ENCODE results near the gene BLVRB. TPM values are rescaled to one million over a fixed set of nuclear protein-coding genes. Genes with fewer than 3 reads are reported as not detected.
A peak's percentile ranks its signal among the peaks of the same experiment; 100 is the strongest.

Gene BLVRB
- total and polyA plus RNA-seq, 10 of the 15 experiments (the other 5 are each of a cell fraction or from before 2014, with no cell fraction given), result 6.3 to 53.3 (median 27.8) TPM

- TF ChIP-seq RELA (IDR thresholded peaks at IDR 0.05; ENCODE audit: borderline replicate concordance, partially characterized antibody), result no peak
- TF ChIP-seq HDGF (IDR thresholded peaks at IDR 0.05), result no peak
- no peak for TF ChIP-seq SUPT20H (IDR thresholded peaks at IDR 0.05; ENCODE audit: borderline replicate concordance, control insufficient read depth, low read depth, low read length)
- no peak for TF ChIP-seq CHD1 (IDR thresholded peaks at IDR 0.05; ENCODE audit: low read depth, low read length)
- TF ChIP-seq BRCA1 (IDR thresholded peaks at IDR 0.05; ENCODE audit: low read depth, low read length), result no peak
- TF ChIP-seq, protein P1, sequence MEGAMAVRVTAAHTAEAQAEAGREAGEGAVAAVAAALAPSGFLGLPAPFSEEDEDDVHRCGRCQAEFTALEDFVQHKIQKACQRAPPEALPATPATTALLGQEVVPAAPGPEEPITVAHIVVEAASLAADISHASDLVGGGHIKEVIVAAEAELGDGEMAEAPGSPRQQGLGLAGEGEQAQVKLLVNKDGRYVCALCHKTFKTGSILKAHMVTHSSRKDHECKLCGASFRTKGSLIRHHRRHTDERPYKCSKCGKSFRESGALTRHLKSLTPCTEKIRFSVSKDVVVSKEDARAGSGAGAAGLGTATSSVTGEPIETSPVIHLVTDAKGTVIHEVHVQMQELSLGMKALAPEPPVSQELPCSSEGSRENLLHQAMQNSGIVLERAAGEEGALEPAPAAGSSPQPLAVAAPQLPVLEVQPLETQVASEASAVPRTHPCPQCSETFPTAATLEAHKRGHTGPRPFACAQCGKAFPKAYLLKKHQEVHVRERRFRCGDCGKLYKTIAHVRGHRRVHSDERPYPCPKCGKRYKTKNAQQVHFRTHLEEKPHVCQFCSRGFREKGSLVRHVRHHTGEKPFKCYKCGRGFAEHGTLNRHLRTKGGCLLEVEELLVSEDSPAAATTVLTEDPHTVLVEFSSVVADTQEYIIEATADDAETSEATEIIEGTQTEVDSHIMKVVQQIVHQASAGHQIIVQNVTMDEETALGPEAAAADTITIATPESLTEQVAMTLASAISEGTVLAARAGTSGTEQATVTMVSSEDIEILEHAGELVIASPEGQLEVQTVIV (IDR thresholded peaks at IDR 0.05; ENCODE audit: borderline replicate concordance, partially characterized antibody), result no peak
- 0 out of 2 replicates have a peak, but pooled peaks have one; percentile 31 for TF ChIP-seq PML (IDR thresholded peaks at IDR 0.05; ENCODE audit: low read length)
- no peak for TF ChIP-seq FOXK2 (IDR thresholded peaks at IDR 0.05)
- TF ChIP-seq, protein P2, sequence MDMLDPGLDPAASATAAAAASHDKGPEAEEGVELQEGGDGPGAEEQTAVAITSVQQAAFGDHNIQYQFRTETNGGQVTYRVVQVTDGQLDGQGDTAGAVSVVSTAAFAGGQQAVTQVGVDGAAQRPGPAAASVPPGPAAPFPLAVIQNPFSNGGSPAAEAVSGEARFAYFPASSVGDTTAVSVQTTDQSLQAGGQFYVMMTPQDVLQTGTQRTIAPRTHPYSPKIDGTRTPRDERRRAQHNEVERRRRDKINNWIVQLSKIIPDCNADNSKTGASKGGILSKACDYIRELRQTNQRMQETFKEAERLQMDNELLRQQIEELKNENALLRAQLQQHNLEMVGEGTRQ (IDR thresholded peaks at IDR 0.05; ENCODE audit: borderline replicate concordance, low read depth, low read length), result no peak
- peak; percentile 67 for TF ChIP-seq DPF2 (IDR thresholded peaks at IDR 0.05)
- no peak for TF ChIP-seq RAD51 (IDR thresholded peaks at IDR 0.05)
- TF ChIP-seq JUND (IDR thresholded peaks at IDR 0.05; ENCODE audit: low read depth, low read length), result no peak
- TF ChIP-seq NR2F1 (conservative IDR thresholded peaks at IDR 0.05), result 0 out of 2 replicates have a peak, but pooled peaks have one; percentile 11
- TF ChIP-seq SUZ12 (IDR thresholded peaks at IDR 0.05; ENCODE audit: unreplicated experiment), result no peak
- TF ChIP-seq, protein P3, sequence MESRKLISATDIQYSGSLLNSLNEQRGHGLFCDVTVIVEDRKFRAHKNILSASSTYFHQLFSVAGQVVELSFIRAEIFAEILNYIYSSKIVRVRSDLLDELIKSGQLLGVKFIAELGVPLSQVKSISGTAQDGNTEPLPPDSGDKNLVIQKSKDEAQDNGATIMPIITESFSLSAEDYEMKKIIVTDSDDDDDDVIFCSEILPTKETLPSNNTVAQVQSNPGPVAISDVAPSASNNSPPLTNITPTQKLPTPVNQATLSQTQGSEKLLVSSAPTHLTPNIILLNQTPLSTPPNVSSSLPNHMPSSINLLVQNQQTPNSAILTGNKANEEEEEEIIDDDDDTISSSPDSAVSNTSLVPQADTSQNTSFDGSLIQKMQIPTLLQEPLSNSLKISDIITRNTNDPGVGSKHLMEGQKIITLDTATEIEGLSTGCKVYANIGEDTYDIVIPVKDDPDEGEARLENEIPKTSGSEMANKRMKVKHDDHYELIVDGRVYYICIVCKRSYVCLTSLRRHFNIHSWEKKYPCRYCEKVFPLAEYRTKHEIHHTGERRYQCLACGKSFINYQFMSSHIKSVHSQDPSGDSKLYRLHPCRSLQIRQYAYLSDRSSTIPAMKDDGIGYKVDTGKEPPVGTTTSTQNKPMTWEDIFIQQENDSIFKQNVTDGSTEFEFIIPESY (IDR thresholded peaks at IDR 0.05), result no peak
- TF ChIP-seq REST (IDR thresholded peaks at IDR 0.05; ENCODE audit: low read depth, low read length), result no peak
- no peak for TF ChIP-seq STAT3 (IDR thresholded peaks at IDR 0.05; ENCODE audit: low read depth, low read length)
- TF ChIP-seq TARDBP (IDR thresholded peaks at IDR 0.05; ENCODE audit: borderline replicate concordance), result no peak
- no peak for TF ChIP-seq ZNF384 (IDR thresholded peaks at IDR 0.05; ENCODE audit: borderline replicate concordance, low read depth, low read length)
- no peak for TF ChIP-seq POLR2A (IDR thresholded peaks at IDR 0.05; ENCODE audit: low read depth, low read length)
- no peak for TF ChIP-seq LARP7 (IDR thresholded peaks at IDR 0.05)
- TF ChIP-seq SMC3 (IDR thresholded peaks at IDR 0.05; ENCODE audit: borderline replicate concordance, low read length), result no peak
- TF ChIP-seq JUNB (IDR thresholded peaks at IDR 0.05), result no peak
- 0 out of 2 replicates have a peak, but pooled peaks have one; percentile 17 for TF ChIP-seq ATF7 (IDR thresholded peaks at IDR 0.05; ENCODE audit: low read depth)
Measured at GRCh38 chr19:40433391-40434216, 31.9 kb downstream of the BLVRB start (continued).

Measured in GM12878 (cell line).